HPDE6-E6E7 (cell line): ENCODE measurements around the gene SLC6A8.
"Not testable (repeated sequence)": the region's sequence is repeated elsewhere in the genome, so short reads cannot be mapped to it uniquely, and the experiment has no call there.

Experiments used
- DNase-seq: peaks from one replicate; pipeline ENCODE4 v3.0.0; 2011; ENCODE audit warnings: missing footprints; ENCODE audit errors: extremely low spot score

Gene SLC6A8

GRCh38 chrX:153672531-153673427 lies 14.9 kb upstream of the SLC6A8 start:
- no peak for DNase-seq

DNA sequence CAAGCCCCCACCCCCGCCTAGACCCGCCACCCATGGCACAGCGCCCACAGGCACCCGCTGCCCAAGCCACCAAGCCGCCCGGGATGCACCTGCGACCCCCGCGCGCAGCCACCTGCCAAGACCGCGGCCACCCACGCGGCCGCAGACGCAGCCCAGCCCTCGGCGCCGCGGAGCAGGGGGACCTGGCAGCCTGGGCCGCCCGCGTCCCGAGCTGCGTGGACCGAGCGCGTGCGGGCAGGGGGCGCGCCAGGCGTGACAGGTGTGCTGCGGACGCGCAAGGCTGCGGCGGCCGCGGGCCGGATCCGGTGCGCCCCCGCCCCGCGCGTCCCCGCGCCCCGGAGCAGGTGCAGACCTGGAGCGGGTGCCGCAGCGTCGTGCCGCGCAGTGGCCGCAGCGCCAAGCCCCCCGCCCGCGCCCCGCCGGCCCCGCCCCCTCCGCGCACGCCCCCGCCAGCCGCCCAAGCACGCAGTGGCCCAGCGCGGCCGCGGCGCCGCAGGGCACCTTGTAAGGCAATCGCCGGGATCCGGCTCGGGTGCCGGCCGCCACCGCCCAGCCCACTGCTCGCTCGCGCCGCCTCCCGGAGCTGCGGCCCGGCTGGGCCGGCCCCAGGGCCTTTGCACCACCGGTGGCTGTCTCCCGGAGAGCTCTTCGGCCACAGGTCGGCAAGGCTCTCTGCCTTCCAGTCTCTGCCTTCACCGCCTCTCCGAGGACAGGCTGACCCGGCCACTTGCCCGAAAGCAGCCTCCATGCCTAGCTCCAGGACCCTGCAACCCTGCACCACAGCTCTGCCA lies 14.1 kb upstream of the SLC6A8 start, which contains the start of gene PNCK:
PNCK (minus strand) TSS at position 386 of the 791 bp plus-strand sequence. CDS start 737 bp downstream, outside the sequence.
- no peak for DNase-seq

DNA sequence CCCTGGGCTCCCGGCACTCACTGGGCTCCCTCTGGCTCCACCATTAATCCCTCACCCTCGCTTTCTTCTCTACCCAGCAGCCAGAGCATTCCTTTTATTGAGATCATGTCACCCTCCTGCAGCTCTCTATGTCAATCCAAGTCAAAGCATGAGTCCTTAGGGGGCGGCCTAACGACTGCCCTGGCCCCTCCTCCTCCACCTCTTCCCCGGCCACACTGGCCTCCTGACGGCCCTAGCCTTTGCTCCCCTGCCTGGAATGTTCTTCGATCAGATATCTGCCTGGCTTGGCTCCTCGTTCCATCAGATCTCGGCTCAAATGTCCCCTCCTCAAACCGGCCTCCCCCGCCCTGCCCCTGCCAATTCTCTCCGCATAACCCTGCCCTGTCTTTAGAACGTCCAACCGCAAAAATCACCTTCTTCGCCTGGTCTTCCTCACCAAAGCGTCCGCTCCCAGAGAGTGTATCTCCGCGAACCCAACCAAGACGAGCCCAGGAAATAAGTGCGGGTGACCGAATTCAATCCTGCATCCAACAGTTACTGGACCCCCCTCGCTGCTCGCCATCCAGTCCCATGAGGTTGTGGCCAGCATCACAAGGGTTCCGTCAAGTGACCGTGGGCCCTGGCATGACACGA lies 13.4 kb upstream of the SLC6A8 start:
- DNase-seq, result no peak

DNA sequence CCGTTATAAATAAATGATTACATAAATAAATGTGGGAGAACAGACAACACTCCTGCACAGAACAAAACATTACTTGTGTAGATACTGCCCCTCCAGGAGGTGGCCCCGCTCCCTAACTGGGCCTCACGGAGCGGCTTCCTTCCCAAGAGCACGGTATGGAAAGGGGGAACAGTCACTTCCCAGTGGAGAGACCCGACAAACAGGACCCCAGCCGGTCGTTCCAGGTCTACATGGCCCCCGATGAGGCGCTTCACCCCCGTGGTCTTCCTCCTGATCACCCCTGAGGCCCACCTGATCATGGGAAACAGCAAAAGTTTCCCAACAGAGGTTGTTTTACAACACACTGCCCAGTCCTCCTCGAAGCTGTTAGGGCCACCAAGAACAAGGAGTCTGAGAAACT lies 6.6 kb upstream of the SLC6A8 start:
- no peak for DNase-seq

DNA sequence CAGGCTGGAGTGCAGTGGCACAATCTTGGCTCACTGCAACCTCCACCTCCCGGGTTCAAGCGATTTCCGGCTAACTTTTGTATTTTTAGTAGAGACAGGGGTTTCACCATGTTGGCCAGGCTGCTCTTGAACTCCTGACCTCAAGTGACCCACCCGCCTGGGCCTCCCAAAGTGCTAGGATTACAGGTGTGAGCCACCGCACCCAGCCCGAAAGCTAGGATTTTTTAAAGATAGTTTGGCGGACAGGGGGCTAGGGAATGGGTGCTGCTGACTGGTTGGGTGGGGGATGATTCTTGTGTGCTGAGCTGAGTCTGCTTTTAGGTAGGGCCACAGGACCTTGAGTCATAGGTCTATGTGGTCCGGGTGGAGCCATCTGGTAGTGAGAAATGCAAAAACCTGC lies 4.2 kb upstream of the SLC6A8 start:
- not testable (repeated sequence) for DNase-seq

GRCh38 chrX:153684467-153685155 lies 3.1 kb upstream of the SLC6A8 start:
- no peak for DNase-seq

DNA sequence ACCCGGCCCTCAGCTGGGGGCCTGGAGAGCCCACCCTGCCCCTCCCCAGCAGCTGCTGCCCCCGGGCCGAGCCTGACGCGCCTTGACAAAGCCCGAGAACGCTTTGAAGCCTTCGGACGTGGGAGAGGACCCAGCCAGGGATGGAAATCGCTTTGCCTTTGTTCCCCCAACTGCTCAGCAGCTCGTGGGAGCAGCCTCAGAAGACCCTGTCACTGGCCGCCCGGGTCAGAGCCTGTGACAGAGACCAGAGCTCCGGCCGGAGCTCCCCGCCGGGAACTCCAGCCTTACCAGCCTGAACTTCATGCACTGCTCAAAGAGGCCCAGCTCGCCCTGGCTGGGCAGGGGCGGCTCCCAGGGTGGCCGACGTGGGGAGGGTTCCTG lies 2.6 kb upstream of the SLC6A8 start:
- no peak for DNase-seq

- no peak for DNase-seq
Measured at GRCh38 chrX:153685751-153686696, 1.7 kb upstream of the SLC6A8 start.

GRCh38 chrX:153686711-153687110 lies 1.0 kb upstream of the SLC6A8 start:
- DNase-seq, result no peak

DNA sequence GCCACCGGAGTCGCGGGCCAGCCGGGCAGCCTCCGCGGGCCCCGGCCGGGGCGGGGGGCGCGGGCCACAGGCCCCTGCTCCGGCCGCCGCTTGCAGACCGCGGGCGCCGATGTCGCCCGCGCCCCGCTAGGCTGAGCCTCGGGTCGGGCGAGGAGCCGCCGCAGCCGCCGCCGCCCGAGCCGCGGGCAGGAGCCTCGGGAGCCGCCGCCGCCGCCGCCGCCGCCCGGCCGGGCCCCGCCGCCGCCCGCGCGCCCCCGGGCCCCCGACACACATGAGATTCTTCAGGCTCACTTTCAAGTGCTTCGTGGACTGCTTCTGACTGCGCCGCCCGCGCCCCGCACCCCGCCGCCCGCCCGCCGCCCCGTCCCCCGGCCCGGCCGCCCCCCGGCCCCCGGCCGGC lies 345 bp downstream of the SLC6A8 start:
- DNase-seq, result no peak

GRCh38 chrX:153688506-153688905 lies 780 bp downstream of the SLC6A8 start:
- no peak for DNase-seq

DNA sequence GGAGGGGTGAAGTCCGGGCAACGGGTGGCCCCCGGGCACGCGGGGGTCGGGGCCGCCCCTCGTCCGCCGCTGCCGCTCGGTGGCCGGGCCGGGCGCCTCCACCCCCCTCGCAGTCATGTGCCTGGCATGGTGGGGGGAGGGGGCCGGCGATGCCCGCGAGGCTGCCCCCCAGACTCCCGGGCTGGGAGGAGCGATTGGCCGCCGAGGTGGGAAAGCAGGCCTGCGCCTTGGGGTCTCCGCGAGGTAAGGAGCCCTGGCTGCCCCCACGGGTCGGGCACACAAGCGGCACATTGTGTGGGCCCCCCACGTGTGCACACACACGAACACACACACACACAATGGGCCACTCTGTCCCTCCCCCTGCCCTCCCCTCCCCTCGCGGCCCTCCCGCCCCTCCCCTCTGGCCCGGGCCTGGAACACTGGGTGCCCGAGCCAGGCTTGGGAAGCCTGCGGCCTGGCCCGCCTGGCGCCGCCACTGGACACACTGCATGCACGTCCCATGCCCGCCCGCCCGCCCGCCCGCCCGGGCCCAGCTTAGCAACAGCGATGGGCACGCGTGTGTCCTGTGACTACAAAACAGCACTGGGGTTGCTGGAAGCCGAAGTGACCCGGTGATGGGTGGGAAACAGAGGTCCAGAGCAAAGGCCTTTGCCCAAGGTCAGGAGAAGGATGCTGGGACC lies 1.3 kb downstream of the SLC6A8 start:
- no peak for DNase-seq

GRCh38 chrX:153689654-153690465 lies 2.1 kb downstream of the SLC6A8 start:
- DNase-seq, result no peak

- DNase-seq, result no peak
Measured at GRCh38 chrX:153690466-153690865, 2.7 kb downstream of the SLC6A8 start.

DNA sequence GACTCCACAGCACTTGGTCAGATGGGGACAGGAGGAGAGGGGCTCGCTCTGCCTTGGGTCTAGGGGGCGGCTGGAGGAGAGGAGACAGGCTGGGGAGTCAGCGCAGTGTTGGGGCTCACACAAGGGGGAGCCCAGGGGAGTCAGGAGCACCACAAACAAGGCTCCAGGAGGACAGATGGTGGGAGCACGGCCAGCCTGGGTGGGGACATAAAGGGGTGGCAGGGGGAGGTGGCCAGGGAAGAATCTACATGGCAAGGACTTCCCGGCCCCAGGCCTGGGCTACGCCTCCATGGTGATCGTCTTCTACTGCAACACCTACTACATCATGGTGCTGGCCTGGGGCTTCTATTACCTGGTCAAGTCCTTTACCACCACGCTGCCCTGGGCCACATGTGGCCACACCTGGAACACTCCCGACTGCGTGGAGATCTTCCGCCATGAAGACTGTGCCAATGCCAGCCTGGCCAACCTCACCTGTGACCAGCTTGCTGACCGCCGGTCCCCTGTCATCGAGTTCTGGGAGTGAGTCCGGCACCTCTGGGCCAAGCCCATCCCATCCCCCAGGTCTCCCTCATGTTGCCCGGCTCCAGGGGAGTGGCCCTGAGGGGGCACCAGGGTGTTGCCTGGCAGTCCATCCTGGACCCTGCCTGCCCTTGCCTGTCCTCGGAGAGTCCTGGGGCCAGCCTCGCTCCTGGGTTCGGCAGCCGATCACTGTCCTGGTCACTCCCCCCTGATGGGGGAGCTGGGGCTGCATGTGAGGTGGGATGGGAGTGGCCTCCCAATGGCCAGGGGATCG lies 3.5 kb downstream of the SLC6A8 start:
- DNase-seq, result not testable (repeated sequence)

- DNase-seq, result no peak
Measured at GRCh38 chrX:153692003-153692402, 4.3 kb downstream of the SLC6A8 start.

- no peak for DNase-seq
Measured at GRCh38 chrX:153692611-153693156, 5.0 kb downstream of the SLC6A8 start.
